GM12878 (cell line): ENCODE data around the gene CCDC107. TPM values are rescaled to one million over a fixed set of nuclear protein-coding genes. Genes with fewer than 3 reads are reported as not detected.

ENCODE experiments used
- BACH1 ChIP-seq: fragments of 450-650 bp; IDR thresholded peaks from 2 replicates; pipeline ENCODE4 v1.6.1; 2017; ENCODE audit warnings: mild to moderate bottlenecking, borderline replicate concordance
- GABPA ChIP-seq: IDR thresholded peaks from 2 replicates; pipeline ENCODE4 v1.6.1; 2014; ENCODE audit warnings: antibody characterized with exemption, low read depth, mild to moderate bottlenecking, inconsistent platforms
- HDAC6 ChIP-seq: fragments of 200-600 bp; sonication (generic); IDR thresholded peaks from one replicate; pipeline ENCODE4 v1.8.0; 2017; ENCODE audit warnings: antibody characterized with exemption; ENCODE audit not compliant: unreplicated experiment
- KAT2A ChIP-seq: conservative IDR thresholded peaks from 2 replicates; pipeline ENCODE4 v1.6.1; 2011; ENCODE audit warnings: low read depth, low read length; ENCODE audit not compliant: control insufficient read depth
- MXI1 ChIP-seq: fragments of 150-350 bp; IDR thresholded peaks from 2 replicates; pipeline ENCODE4 v1.6.1; 2011; ENCODE audit warnings: low read depth, mild to moderate bottlenecking, inconsistent platforms, low read length, improper control_type of control experiment
- NFXL1 ChIP-seq: fragments of 450-650 bp; IDR thresholded peaks from 2 replicates; pipeline ENCODE4 v1.6.1; 2017; ENCODE audit warnings: antibody characterized with exemption, mild to moderate bottlenecking, borderline replicate concordance
- NFYA ChIP-seq: IDR thresholded peaks from 2 replicates; pipeline ENCODE4 v1.6.1; 2011; ENCODE audit warnings: low read depth, mild to moderate bottlenecking, low read length, improper control_type of control experiment, borderline replicate concordance
- RFX5 ChIP-seq: IDR thresholded peaks from 2 replicates; pipeline ENCODE4 v1.6.1; 2011; ENCODE audit warnings: low read depth, low read length, improper control_type of control experiment
- RUNX3 ChIP-seq: IDR thresholded peaks from 2 replicates; pipeline ENCODE4 v1.6.1; 2012; ENCODE audit warnings: low read length, inconsistent platforms
- SMC3 ChIP-seq: IDR thresholded peaks from 2 replicates; pipeline ENCODE4 v1.6.1; 2011; ENCODE audit warnings: low read length, improper control_type of control experiment, borderline replicate concordance
- SPI1 ChIP-seq: IDR thresholded peaks from 2 replicates; pipeline ENCODE4 v1.6.1; 2011; ENCODE audit warnings: low read depth, mild to moderate bottlenecking, low read length, moderate library complexity, borderline replicate concordance; ENCODE audit not compliant: insufficient read depth
- SUPT20H ChIP-seq: IDR thresholded peaks from 2 replicates; pipeline ENCODE4 v1.6.1; 2011; ENCODE audit warnings: low read depth, mild to moderate bottlenecking, low read length, moderate library complexity, borderline replicate concordance; ENCODE audit not compliant: control insufficient read depth
- SUZ12 ChIP-seq: fragments of 200-600 bp; sonication (generic); IDR thresholded peaks from one replicate; pipeline ENCODE4 v1.6.1; 2018; ENCODE audit warnings: antibody characterized with exemption, mild to moderate bottlenecking; ENCODE audit not compliant: unreplicated experiment
- TCF7 ChIP-seq: IDR thresholded peaks from 2 replicates; pipeline ENCODE4 v1.6.1; 2014; ENCODE audit warnings: antibody characterized with exemption, borderline replicate concordance
- YBX1 ChIP-seq: fragments of 450-650 bp; IDR thresholded peaks from 2 replicates; pipeline ENCODE4 v1.6.1; 2016; ENCODE audit warnings: antibody characterized with exemption
- ZNF384 ChIP-seq: IDR thresholded peaks from 2 replicates; pipeline ENCODE4 v1.6.1; 2012; ENCODE audit warnings: low read depth, mild to moderate bottlenecking, low read length, improper control_type of control experiment, borderline replicate concordance
- ZNF622 ChIP-seq: fragments of 450-650 bp; IDR thresholded peaks from 2 replicates; pipeline ENCODE4 v1.6.1; 2017; ENCODE audit warnings: mild to moderate bottlenecking, inconsistent platforms
- ZSCAN29 ChIP-seq: fragments of 450-650 bp; IDR thresholded peaks from 2 replicates; pipeline ENCODE4 v1.6.1; 2017; ENCODE audit warnings: mild to moderate bottlenecking, moderate library complexity
- ZZZ3 ChIP-seq: IDR thresholded peaks from 2 replicates; pipeline ENCODE4 v1.6.1; 2011; ENCODE audit warnings: low read depth; ENCODE audit not compliant: control insufficient read depth, insufficient read length
- polyA plus RNA-seq, 11 experiments: library from polyadenylated mRNA; depleted of rRNA in 4 of 11; unstranded in 6 of 11; stranded (reverse) in 5 of 11; fragments of >200 nt; fragmentation: Nextera tagmentation in 4 of 11; fragmentation: Illumina TruSeq in 1 of 11; extraction: Ambion mirVana in 4 of 11; extraction: Trizol in 1 of 11; gene quantifications; 1 replicate in 1 of 11; 2 replicates in 10 of 11; pipeline versions ENCODE4 v1.2.1 to v1.2.3, GENCODE V29; 2011 to 2016; ENCODE audit warnings: inconsistent platforms in 2 of 11, missing spikeins in 2 of 11, low read depth in 1 of 11
- total RNA-seq, 4 experiments: library from RNA; depleted of rRNA in 3 of 4; stranded (reverse); fragments of >200 nt in 3 of 4; fragmentation: Illumina TruSeq in 1 of 4; extraction: Trizol in 1 of 4; gene quantifications; 2 replicates each; pipeline versions ENCODE4 v1.2.1 to v1.2.3, GENCODE V29; 2013 to 2021
- TF ChIP-seq, protein P1 (sequence below): IDR thresholded peaks from 2 replicates; pipeline ENCODE4 v1.6.1; 2011; ENCODE audit warnings: low read depth, mild to moderate bottlenecking, low read length, moderate library complexity, borderline replicate concordance; ENCODE audit errors: extremely low read depth
- TF ChIP-seq, protein P2 (sequence below): IDR thresholded peaks from 2 replicates; pipeline ENCODE4 v1.6.1; 2011; ENCODE audit warnings: mild to moderate bottlenecking, low read depth, low read length, moderate library complexity; ENCODE audit not compliant: insufficient replicate concordance
- TF ChIP-seq, protein P3 (sequence below): fragments of 150-350 bp; IDR thresholded peaks from 2 replicates; pipeline ENCODE4 v1.6.1; 2016; ENCODE audit warnings: low read depth, low read length
- TF ChIP-seq, protein P4 (sequence below): fragments of 150-350 bp; IDR thresholded peaks from 2 replicates; pipeline ENCODE4 v1.6.1; 2014; ENCODE audit warnings: mild to moderate bottlenecking, low read depth, low read length
- TF ChIP-seq, protein P5 (sequence below): IDR thresholded peaks from 2 replicates; pipeline ENCODE4 v1.6.1; 2012; ENCODE audit warnings: low read depth, low read length, improper control_type of control experiment

CCDC107 gene
- total and polyA plus RNA-seq, 10 of the 15 experiments (the other 5 are each of a cell fraction or from before 2014, with no cell fraction given), result 0.19 to 18.3 (median 10.6) TPM

DNA sequence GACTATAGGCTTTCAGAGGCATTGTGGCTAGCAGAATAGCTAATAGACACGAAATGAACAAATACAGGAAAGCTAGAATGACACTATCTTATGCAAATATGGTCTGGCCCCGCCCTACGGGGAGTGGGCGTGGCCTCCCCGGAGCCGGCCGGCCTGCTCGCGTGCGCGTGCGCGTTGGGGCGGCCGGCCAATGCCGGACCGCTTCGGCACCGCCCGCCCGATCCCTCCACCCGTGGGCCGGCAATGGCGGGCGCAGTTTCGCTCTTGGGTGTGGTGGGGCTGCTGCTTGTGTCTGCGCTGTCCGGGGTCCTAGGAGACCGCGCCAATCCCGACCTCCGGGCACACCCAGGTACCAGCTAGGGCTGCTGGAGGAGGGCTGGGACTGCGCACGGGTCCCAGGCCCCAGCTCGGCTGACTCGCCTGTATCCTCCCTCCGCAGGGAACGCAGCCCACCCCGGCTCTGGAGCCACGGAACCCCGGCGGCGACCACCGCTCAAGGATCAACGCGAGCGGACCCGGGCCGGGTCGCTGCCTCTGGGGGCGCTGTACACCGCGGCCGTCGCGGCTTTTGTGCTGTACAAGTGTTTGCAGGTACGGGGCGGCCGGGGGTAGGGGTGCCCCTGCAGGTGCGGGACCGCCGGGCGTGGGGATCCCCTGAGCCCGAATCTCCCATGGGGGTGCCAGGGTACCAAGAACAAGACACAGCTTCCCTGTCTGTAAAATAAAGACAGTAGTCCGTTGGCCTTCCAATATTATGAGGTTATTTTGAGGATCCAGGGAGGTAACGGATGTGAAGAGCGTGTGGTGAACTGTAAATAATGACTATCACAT, at the start of gene CCDC107 (continued):
- TF ChIP-seq HDAC6 (no peak), ZNF384 (no peak), SUZ12 (no peak), BACH1 (peak; percentile 82), ZNF622 (no peak), TCF7 (no peak), GABPA (no peak), ZSCAN29 (no peak), RUNX3 (no peak), SPI1 (no peak), NFYA (no peak), KAT2A (no peak), NFXL1 (no peak), SMC3 (0 out of 2 replicates have a peak, but pooled peaks have one; percentile 4), ZZZ3 (no peak), RFX5 (no peak), YBX1 (no peak), MXI1 (no peak; the same call in 1 of the 2 replicates), SUPT20H (no peak)
- TF ChIP-seq, protein P1, sequence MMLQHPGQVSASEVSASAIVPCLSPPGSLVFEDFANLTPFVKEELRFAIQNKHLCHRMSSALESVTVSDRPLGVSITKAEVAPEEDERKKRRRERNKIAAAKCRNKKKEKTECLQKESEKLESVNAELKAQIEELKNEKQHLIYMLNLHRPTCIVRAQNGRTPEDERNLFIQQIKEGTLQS, result no peak
- TF ChIP-seq, protein P2, sequence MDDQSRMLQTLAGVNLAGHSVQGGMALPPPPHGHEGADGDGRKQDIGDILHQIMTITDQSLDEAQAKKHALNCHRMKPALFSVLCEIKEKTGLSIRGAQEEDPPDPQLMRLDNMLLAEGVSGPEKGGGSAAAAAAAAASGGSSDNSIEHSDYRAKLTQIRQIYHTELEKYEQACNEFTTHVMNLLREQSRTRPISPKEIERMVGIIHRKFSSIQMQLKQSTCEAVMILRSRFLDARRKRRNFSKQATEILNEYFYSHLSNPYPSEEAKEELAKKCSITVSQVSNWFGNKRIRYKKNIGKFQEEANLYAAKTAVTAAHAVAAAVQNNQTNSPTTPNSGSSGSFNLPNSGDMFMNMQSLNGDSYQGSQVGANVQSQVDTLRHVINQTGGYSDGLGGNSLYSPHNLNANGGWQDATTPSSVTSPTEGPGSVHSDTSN, result no peak
- TF ChIP-seq, protein P3, sequence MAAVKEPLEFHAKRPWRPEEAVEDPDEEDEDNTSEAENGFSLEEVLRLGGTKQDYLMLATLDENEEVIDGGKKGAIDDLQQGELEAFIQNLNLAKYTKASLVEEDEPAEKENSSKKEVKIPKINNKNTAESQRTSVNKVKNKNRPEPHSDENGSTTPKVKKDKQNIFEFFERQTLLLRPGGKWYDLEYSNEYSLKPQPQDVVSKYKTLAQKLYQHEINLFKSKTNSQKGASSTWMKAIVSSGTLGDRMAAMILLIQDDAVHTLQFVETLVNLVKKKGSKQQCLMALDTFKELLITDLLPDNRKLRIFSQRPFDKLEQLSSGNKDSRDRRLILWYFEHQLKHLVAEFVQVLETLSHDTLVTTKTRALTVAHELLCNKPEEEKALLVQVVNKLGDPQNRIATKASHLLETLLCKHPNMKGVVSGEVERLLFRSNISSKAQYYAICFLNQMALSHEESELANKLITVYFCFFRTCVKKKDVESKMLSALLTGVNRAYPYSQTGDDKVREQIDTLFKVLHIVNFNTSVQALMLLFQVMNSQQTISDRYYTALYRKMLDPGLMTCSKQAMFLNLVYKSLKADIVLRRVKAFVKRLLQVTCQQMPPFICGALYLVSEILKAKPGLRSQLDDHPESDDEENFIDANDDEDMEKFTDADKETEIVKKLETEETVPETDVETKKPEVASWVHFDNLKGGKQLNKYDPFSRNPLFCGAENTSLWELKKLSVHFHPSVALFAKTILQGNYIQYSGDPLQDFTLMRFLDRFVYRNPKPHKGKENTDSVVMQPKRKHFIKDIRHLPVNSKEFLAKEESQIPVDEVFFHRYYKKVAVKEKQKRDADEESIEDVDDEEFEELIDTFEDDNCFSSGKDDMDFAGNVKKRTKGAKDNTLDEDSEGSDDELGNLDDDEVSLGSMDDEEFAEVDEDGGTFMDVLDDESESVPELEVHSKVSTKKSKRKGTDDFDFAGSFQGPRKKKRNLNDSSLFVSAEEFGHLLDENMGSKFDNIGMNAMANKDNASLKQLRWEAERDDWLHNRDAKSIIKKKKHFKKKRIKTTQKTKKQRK, result no peak
- TF ChIP-seq, protein P4, sequence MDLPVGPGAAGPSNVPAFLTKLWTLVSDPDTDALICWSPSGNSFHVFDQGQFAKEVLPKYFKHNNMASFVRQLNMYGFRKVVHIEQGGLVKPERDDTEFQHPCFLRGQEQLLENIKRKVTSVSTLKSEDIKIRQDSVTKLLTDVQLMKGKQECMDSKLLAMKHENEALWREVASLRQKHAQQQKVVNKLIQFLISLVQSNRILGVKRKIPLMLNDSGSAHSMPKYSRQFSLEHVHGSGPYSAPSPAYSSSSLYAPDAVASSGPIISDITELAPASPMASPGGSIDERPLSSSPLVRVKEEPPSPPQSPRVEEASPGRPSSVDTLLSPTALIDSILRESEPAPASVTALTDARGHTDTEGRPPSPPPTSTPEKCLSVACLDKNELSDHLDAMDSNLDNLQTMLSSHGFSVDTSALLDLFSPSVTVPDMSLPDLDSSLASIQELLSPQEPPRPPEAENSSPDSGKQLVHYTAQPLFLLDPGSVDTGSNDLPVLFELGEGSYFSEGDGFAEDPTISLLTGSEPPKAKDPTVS, result 0 out of 2 replicates have a peak, but pooled peaks have one; percentile 6
- TF ChIP-seq, protein P5, sequence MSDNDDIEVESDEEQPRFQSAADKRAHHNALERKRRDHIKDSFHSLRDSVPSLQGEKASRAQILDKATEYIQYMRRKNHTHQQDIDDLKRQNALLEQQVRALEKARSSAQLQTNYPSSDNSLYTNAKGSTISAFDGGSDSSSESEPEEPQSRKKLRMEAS, result no peak
